ENCODE data around the gene PRR36. TPM values are rescaled to one million over a fixed set of nuclear protein-coding genes. Genes with fewer than 3 reads are reported as not detected.

PRR36 gene
- total RNA-seq, 1 donor, result not detected

- TF ChIP-seq CTCF (IDR thresholded peaks at IDR 0.05; ENCODE audit: insufficient read depth, low read depth, low read length), result no peak
- DNase-seq (ENCODE audit: low read depth), result no peak
- H3K4me3 ChIP-seq (ENCODE audit: low read depth, low read length), result no peak overlapping the region
Observed at GRCh38 chr19:7846155-7846646, 28.0 kb downstream of the PRR36 start.

- H3K4me3 ChIP-seq (ENCODE audit: low read depth, low read length), result no peak overlapping the region
- no peak for DNase-seq (ENCODE audit: low read depth)
- no peak for TF ChIP-seq CTCF (IDR thresholded peaks at IDR 0.05; ENCODE audit: insufficient read depth, low read depth, low read length)
Observed at GRCh38 chr19:7845390-7846154, 28.6 kb downstream of the PRR36 start.

- no peak for TF ChIP-seq CTCF (IDR thresholded peaks at IDR 0.05; ENCODE audit: insufficient read depth, low read depth, low read length)
- no peak overlapping the region for H3K4me3 ChIP-seq (ENCODE audit: low read depth, low read length)
- no peak for DNase-seq (ENCODE audit: low read depth)
Observed at GRCh38 chr19:7844951-7845350, 29.2 kb downstream of the PRR36 start.

GRCh38 chr19:7844405-7844804, 29.8 kb downstream of the PRR36 start:
- no peak for DNase-seq (ENCODE audit: low read depth)
- H3K4me3 ChIP-seq (ENCODE audit: low read depth, low read length), result no peak overlapping the region
- TF ChIP-seq CTCF (IDR thresholded peaks at IDR 0.05; ENCODE audit: insufficient read depth, low read depth, low read length), result no peak

GRCh38 chr19:7843521-7843920, 30.7 kb downstream of the PRR36 start:
- no peak for DNase-seq (ENCODE audit: low read depth)
- no peak overlapping the region for H3K4me3 ChIP-seq (ENCODE audit: low read depth, low read length)
- no peak for TF ChIP-seq CTCF (IDR thresholded peaks at IDR 0.05; ENCODE audit: insufficient read depth, low read depth, low read length)

- no peak for DNase-seq (ENCODE audit: low read depth)
- TF ChIP-seq CTCF (IDR thresholded peaks at IDR 0.05; ENCODE audit: insufficient read depth, low read depth, low read length), result no peak
Observed at GRCh38 chr19:7842661-7843294, 31.4 kb downstream of the PRR36 start.

More at GRCh38 chr19:7842661-7843294, 31.4 kb downstream of the PRR36 start:
- no peak overlapping the region for H3K4me3 ChIP-seq (ENCODE audit: low read depth, low read length)
